A172 (cell line): ENCODE data around the gene SHH. TPM values are rescaled to one million over a fixed set of nuclear protein-coding genes. Genes with fewer than 3 reads are reported as not detected.
"Not testable (repeated sequence)": the region's sequence is repeated elsewhere in the genome, so short reads cannot be mapped to it uniquely, and the experiment has no call there.

Experiments used
- DNase-seq: peaks from one replicate; pipeline ENCODE4 v3.0.0-alpha.2; 2015; ENCODE audit warnings: low spot score
- total RNA-seq: library from RNA; depleted of rRNA; stranded (reverse); fragments of >200 nt; shearing (Covaris generic); gene quantifications from 2 replicates; pipeline ENCODE4 v1.2.3, GENCODE V29; 2014

The SHH gene
- total RNA-seq, 1 experiment from 2014 or later = 0.03 TPM

GRCh38 chr7:155842496-155843265 is 30.4 kb upstream of the SHH start:
- DNase-seq = no peak

GRCh38 chr7:155840909-155841308 is 28.6 kb upstream of the SHH start:
- no peak for DNase-seq

GRCh38 chr7:155840262-155840885 is 28.1 kb upstream of the SHH start:
- DNase-seq = no peak

GRCh38 chr7:155839461-155839860 is 27.2 kb upstream of the SHH start:
- DNase-seq = no peak

GRCh38 chr7:155838312-155838711 is 26.0 kb upstream of the SHH start:
- DNase-seq = not testable (repeated sequence)

- no peak for DNase-seq
Measured at GRCh38 chr7:155837126-155837479, 24.8 kb upstream of the SHH start.

- DNase-seq = no peak
Measured at GRCh38 chr7:155836216-155837125, 24.2 kb upstream of the SHH start.

- no peak for DNase-seq
Measured at GRCh38 chr7:155835446-155836215, 23.4 kb upstream of the SHH start.

- DNase-seq = no peak
Measured at GRCh38 chr7:155834486-155835048, 22.3 kb upstream of the SHH start.

- no peak for DNase-seq
Measured at GRCh38 chr7:155833651-155834050, 21.4 kb upstream of the SHH start.

- no peak for DNase-seq
Measured at GRCh38 chr7:155832581-155832981, 20.3 kb upstream of the SHH start.

GRCh38 chr7:155831807-155832524 is 19.7 kb upstream of the SHH start:
- DNase-seq = no peak

GRCh38 chr7:155830961-155831806 is 18.9 kb upstream of the SHH start:
- no peak for DNase-seq

GRCh38 chr7:155829796-155830470 is 17.7 kb upstream of the SHH start:
- DNase-seq = peak; percentile 8

GRCh38 chr7:155825336-155825735 is 13.1 kb upstream of the SHH start:
- DNase-seq = peak; percentile 47

GRCh38 chr7:155824227-155824886 is 12.1 kb upstream of the SHH start:
- DNase-seq = peak; percentile 37

- DNase-seq = no peak
Measured at GRCh38 chr7:155821851-155822250, 9.6 kb upstream of the SHH start.

GRCh38 chr7:155820788-155821187 is 8.5 kb upstream of the SHH start:
- no peak for DNase-seq

GRCh38 chr7:155820246-155820645 is 8.0 kb upstream of the SHH start:
- DNase-seq = no peak
